ENCODE measurements around the gene SLC25A10. TPM values are rescaled to one million over a fixed set of nuclear protein-coding genes. Genes with fewer than 3 reads are reported as not detected.

SLC25A10 gene
- total and polyA plus RNA-seq, 3 donors from 2014 or later, result 30.0 to 51.4 (median 42.0) TPM

DNA sequence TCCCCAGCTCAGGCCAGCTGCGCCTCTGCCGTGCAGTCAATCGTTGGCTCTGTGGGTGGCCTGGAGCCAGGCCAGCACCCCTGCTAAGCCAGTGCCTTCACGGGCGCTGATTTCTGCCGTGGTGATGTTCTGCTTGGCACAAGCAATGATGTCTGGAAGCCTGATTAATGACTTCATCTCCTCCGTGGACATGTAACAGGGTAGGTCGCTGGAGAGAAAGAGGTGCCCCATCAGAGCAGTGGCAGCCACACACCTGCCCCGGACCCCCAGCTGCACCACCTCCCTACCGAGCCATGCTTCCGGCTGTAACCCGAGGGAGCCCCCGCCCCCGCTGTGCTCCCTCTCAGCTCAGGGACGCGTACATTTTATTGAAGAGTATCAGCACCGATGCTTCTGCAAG lies 30.4 kb upstream of the SLC25A10 start:
- Histone ChIP-seq H3K27me3 (no peaks in the 10 kb centered on the region), H3K4me3 (no peak overlapping the region), H3K4me1 (peaks cover 27% of the 10 kb centered on the region), H3K36me3 (ENCODE audit: low read depth, missing control alignments) (no peaks in the 10 kb centered on the region), H3K27ac (no peak overlapping the region), H3K9me3 (no peaks in the 10 kb centered on the region)
- TF ChIP-seq, protein P1, sequence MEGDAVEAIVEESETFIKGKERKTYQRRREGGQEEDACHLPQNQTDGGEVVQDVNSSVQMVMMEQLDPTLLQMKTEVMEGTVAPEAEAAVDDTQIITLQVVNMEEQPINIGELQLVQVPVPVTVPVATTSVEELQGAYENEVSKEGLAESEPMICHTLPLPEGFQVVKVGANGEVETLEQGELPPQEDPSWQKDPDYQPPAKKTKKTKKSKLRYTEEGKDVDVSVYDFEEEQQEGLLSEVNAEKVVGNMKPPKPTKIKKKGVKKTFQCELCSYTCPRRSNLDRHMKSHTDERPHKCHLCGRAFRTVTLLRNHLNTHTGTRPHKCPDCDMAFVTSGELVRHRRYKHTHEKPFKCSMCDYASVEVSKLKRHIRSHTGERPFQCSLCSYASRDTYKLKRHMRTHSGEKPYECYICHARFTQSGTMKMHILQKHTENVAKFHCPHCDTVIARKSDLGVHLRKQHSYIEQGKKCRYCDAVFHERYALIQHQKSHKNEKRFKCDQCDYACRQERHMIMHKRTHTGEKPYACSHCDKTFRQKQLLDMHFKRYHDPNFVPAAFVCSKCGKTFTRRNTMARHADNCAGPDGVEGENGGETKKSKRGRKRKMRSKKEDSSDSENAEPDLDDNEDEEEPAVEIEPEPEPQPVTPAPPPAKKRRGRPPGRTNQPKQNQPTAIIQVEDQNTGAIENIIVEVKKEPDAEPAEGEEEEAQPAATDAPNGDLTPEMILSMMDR (IDR thresholded peaks at IDR 0.05), result no peak
- TF ChIP-seq POLR2A (IDR thresholded peaks at IDR 0.05), result no peak
- 49 to 55% methylated on average over 10 to 17 of the region's 17 CpGs for WGBS, 2 donors
- DNase-seq, result peak; percentile 49
- intact Hi-C loops (cut with DNase I; ENCODE audit: low total_unique reads), result no loop called here

DNA sequence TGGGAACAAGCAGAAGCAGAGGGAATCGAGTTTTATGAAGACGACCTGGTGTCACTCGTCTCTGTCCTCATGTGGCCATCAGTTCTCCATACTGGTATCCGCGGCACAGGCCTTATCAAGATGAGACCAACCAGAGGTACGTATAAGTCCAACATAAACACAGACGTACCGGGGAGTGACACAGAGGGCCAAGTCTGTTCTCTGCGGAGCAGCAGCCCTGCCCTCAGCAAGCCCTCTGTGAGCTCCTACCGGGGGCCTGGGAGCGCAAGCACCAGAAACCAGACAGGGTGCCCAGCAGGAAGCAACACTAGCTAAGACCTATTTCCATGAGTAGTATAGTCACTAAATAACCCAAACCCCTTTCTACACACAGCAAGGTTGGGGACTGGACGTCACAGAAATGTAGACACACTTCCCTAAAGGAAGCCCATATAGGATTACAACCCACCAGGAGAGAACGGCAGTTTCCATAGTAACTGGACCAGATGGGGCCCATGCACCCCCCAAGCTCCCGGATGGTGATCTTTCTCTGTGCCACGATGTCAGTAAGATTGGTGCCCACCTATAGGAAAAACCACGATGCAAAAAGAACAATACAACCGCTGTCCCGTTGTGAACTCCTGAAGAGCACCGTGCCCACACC lies 29.4 kb upstream of the SLC25A10 start:
- no peaks in the 10 kb centered on the region for H3K36me3 ChIP-seq (ENCODE audit: low read depth, missing control alignments)
- DNase-seq, result no peak
- no peaks in the 10 kb centered on the region for H3K9me3 ChIP-seq
- intact Hi-C loops (cut with DNase I; ENCODE audit: low total_unique reads), result no loop called here
- TF ChIP-seq, protein P1 (IDR thresholded peaks at IDR 0.05), result no peak
- no peak for TF ChIP-seq POLR2A (IDR thresholded peaks at IDR 0.05)
- H3K27me3 ChIP-seq, result no peaks in the 10 kb centered on the region
- H3K4me3 ChIP-seq, result peak overlapping the region; percentile 97 to 99
- peaks cover 27% of the 10 kb centered on the region for H3K4me1 ChIP-seq
- 26 to 30% methylated on average over 11 to 19 of the region's 19 CpGs for whole genome bisulfite sequencing, 2 donors
- peak overlapping the region in 1 of 2 donors; percentile 70 for H3K27ac ChIP-seq

DNA sequence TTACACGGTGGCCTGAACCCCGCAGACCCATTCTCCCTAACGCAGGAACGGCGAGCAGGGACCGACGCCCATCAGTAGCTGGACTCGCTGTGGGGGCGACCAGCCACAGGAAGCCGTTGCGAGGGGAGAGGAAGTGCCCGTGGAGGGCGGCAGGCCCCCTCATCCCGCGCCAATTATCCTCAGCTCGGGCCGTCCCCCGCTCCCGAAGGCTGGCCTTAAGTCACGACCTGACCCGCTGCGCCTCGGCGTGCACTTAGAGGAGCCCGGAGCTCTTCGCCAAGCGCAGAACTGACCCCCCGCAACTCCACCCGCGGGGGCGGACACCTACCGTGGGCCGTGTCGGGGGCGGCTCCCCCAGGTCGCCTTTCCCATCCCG lies 28.9 kb upstream of the SLC25A10 start:
- H3K4me1 ChIP-seq, result peaks cover 27% of the 10 kb centered on the region
- intact Hi-C loops (cut with DNase I; ENCODE audit: low total_unique reads), result no loop called here
- peak overlapping the region; percentile 97 to 99 for H3K4me3 ChIP-seq
- 1 to 4% methylated on average over 5 to 35 of the region's 37 CpGs for WGBS, 2 donors
- no peaks in the 10 kb centered on the region for H3K27me3 ChIP-seq
- no peaks in the 10 kb centered on the region for H3K9me3 ChIP-seq
- no peak for DNase-seq
- no peak for TF ChIP-seq POLR2A (IDR thresholded peaks at IDR 0.05)
- TF ChIP-seq, protein P1 (IDR thresholded peaks at IDR 0.05), result no peak
- H3K36me3 ChIP-seq (ENCODE audit: low read depth, missing control alignments), result no peaks in the 10 kb centered on the region
- peak overlapping the region; percentile 23 to 70 for H3K27ac ChIP-seq

- no peaks in the 10 kb centered on the region for H3K9me3 ChIP-seq
- H3K4me3 ChIP-seq, result peak within 1 kb of the TSS; percentile 97 to 99
- intact Hi-C loops (cut with DNase I; ENCODE audit: low total_unique reads), result no loop called here
- TF ChIP-seq, protein P1 (IDR thresholded peaks at IDR 0.05), result no peak
- TF ChIP-seq POLR2A (IDR thresholded peaks at IDR 0.05), result no peak
- peak within 1 kb of the TSS; percentile 70 to 77 for H3K27ac ChIP-seq
- no peaks in the 10 kb centered on the region for H3K27me3 ChIP-seq
- 0% methylated on average over 1 to 101 of the region's 112 CpGs for WGBS, 2 donors
- peak; percentile 99 for DNase-seq
- H3K4me1 ChIP-seq, result peaks cover 27% of the 10 kb centered on the region
- H3K36me3 ChIP-seq (ENCODE audit: low read depth, missing control alignments), result no peaks in the 10 kb centered on the region
Measured at GRCh38 chr17:81683584-81684441, 28.3 kb upstream of the SLC25A10 start, which contains the start of the genes ARL16 and HGS. Gene ARL16, minus strand, starts transcription at chr17:81683797. Its CDS starts 44 bp downstream, at chr17:81683753. Gene HGS, plus strand, starts transcription at chr17:81684011. Its CDS starts 56 bp downstream, at chr17:81684067.

Measured in testis (tissue), 3 donors.